ENCODE measurements around the gene TAGLN3. TPM values are rescaled to one million over a fixed set of nuclear protein-coding genes. Genes with fewer than 3 reads are reported as not detected.

The TAGLN3 gene
- total RNA-seq, 4 donors from 2014 or later = 0.64 to 1.5 (median 0.68) TPM; not detected in 1

- Histone ChIP-seq H3K4me1 (peaks cover 0 to 9% (median 0%) of the 10 kb centered on the region in 4 donors), H3K27me3 (no peaks in the 10 kb centered on the region), H3K36me3 (no peaks in the 10 kb centered on the region), H3K27ac (no peak overlapping the region), H3K4me3 (no peak overlapping the region), H3K9me3 (no peaks in the 10 kb centered on the region)
- TF ChIP-seq POLR2A (IDR thresholded peaks at IDR 0.05) = no peak
- TF ChIP-seq POLR2AphosphoS5 (IDR thresholded peaks at IDR 0.05) = no peak
- intact Hi-C loops (cut with DNase I; ENCODE audit: low total_unique reads) (no loop called here), in situ Hi-C loops (cut with MboI; ENCODE audit: low pct_ligation_motif_present in 1 of 4, low pct_unique_long_range_greater_than_20kb in 1 of 4, low sequenced_read_pairs in 3 of 4) (no loop called here)
- no peak for DNase-seq
Observed at GRCh38 chr3:112017091-112017490, 18.4 kb downstream of the TAGLN3 start.

GRCh38 chr3:112018712-112019111, 20.0 kb downstream of the TAGLN3 start:
- no peak overlapping the region for H3K4me3 ChIP-seq
- no peak overlapping the region for H3K27ac ChIP-seq
- no peak for DNase-seq
- H3K27me3 ChIP-seq = no peaks in the 10 kb centered on the region
- no peaks in the 10 kb centered on the region for H3K9me3 ChIP-seq
- intact Hi-C loops (cut with DNase I; ENCODE audit: low total_unique reads) = no loop called here
- no peaks in the 10 kb centered on the region for H3K36me3 ChIP-seq
- WGBS, 2 donors (ENCODE audit: low coverage in 1 of 2) = 94% methylated on average over 4 of the region's 4 CpGs; no CpG with 5 or more reads in 1 of the 2 donors
- no peak for TF ChIP-seq POLR2AphosphoS5 (IDR thresholded peaks at IDR 0.05)
- no peak for TF ChIP-seq CTCF (IDR thresholded peaks at IDR 0.05)
- TF ChIP-seq EP300 (IDR thresholded peaks at IDR 0.05; ENCODE audit: low read depth) = no peak
- TF ChIP-seq POLR2A (IDR thresholded peaks at IDR 0.05) = no peak
- in situ Hi-C loops (cut with MboI; ENCODE audit: low pct_ligation_motif_present in 1 of 4, low pct_unique_long_range_greater_than_20kb in 1 of 4, low sequenced_read_pairs in 3 of 4) = no loop called here
- H3K4me1 ChIP-seq = peaks cover 0 to 2% (median 0%) of the 10 kb centered on the region in 4 donors

- WGBS, 2 donors (ENCODE audit: low coverage in 1 of 2) = 77 to 78% methylated on average over 1 of the region's 1 CpG
- intact Hi-C loops (cut with DNase I; ENCODE audit: low total_unique reads) = no loop called here
- no peak for TF ChIP-seq CTCF (IDR thresholded peaks at IDR 0.05)
- no peak for TF ChIP-seq POLR2AphosphoS5 (IDR thresholded peaks at IDR 0.05)
- TF ChIP-seq POLR2A (IDR thresholded peaks at IDR 0.05) = no peak
- no peak for TF ChIP-seq EP300 (IDR thresholded peaks at IDR 0.05; ENCODE audit: low read depth)
- no peaks in the 10 kb centered on the region for H3K27me3 ChIP-seq
- H3K4me1 ChIP-seq = no peaks in the 10 kb centered on the region
- no peak for DNase-seq
- no peaks in the 10 kb centered on the region for H3K36me3 ChIP-seq
- H3K9me3 ChIP-seq = no peaks in the 10 kb centered on the region
- H3K4me3 ChIP-seq = no peak overlapping the region
- in situ Hi-C loops (cut with MboI; ENCODE audit: low pct_ligation_motif_present in 1 of 4, low pct_unique_long_range_greater_than_20kb in 1 of 4, low sequenced_read_pairs in 3 of 4) = no loop called here
- no peak overlapping the region for H3K27ac ChIP-seq
Observed at GRCh38 chr3:112019716-112020115, 21.0 kb downstream of the TAGLN3 start.

GRCh38 chr3:112020674-112021085, 22.0 kb downstream of the TAGLN3 start:
- Histone ChIP-seq H3K4me1 (no peaks in the 10 kb centered on the region), H3K9me3 (no peaks in the 10 kb centered on the region), H3K27me3 (no peaks in the 10 kb centered on the region), H3K36me3 (no peaks in the 10 kb centered on the region), H3K27ac (no peak overlapping the region), H3K4me3 (no peak overlapping the region)
- no peak for DNase-seq
- intact Hi-C loops (cut with DNase I; ENCODE audit: low total_unique reads) = no loop called here
- in situ Hi-C loops (cut with MboI; ENCODE audit: low pct_ligation_motif_present in 1 of 4, low pct_unique_long_range_greater_than_20kb in 1 of 4, low sequenced_read_pairs in 3 of 4) = no loop called here
- TF ChIP-seq POLR2AphosphoS5 (IDR thresholded peaks at IDR 0.05) = no peak
- TF ChIP-seq POLR2A (IDR thresholded peaks at IDR 0.05) = no peak
- TF ChIP-seq CTCF (IDR thresholded peaks at IDR 0.05) = no peak
- no peak for TF ChIP-seq EP300 (IDR thresholded peaks at IDR 0.05; ENCODE audit: low read depth)
- WGBS, 2 donors (ENCODE audit: low coverage in 1 of 2) = 77 to 100% methylated on average over 1 of the region's 1 CpG

GRCh38 chr3:112027142-112027541, 28.4 kb downstream of the TAGLN3 start:
- DNase-seq = no peak
- no peak overlapping the region for H3K27ac ChIP-seq
- H3K27me3 ChIP-seq = no peaks in the 10 kb centered on the region
- WGBS, 2 donors (ENCODE audit: low coverage in 1 of 2) = 89 to 91% methylated on average over 4 of the region's 4 CpGs
- H3K36me3 ChIP-seq = no peaks in the 10 kb centered on the region
- intact Hi-C loops (cut with DNase I; ENCODE audit: low total_unique reads) (no loop called here), in situ Hi-C loops (cut with MboI; ENCODE audit: low pct_ligation_motif_present in 1 of 4, low pct_unique_long_range_greater_than_20kb in 1 of 4, low sequenced_read_pairs in 3 of 4) (no loop called here)
- TF ChIP-seq POLR2AphosphoS5 (IDR thresholded peaks at IDR 0.05) (no peak), POLR2A (IDR thresholded peaks at IDR 0.05) (no peak), CTCF (IDR thresholded peaks at IDR 0.05) (no peak), EP300 (IDR thresholded peaks at IDR 0.05; ENCODE audit: low read depth) (no peak)
- no peaks in the 10 kb centered on the region for H3K4me1 ChIP-seq
- H3K9me3 ChIP-seq = no peaks in the 10 kb centered on the region
- no peak overlapping the region for H3K4me3 ChIP-seq
